Lower leg skin (tissue), 3 donors: ENCODE data around the gene RAD51B.

Experiments used
- POLR2A ChIP-seq, 2 donors: fragments of 450-650 bp; IDR thresholded peaks; one replicate each; pipeline ENCODE4 v1.6.1; 2016 to 2017; ENCODE audit warnings: antibody characterized with exemption in 2 of 2, mild to moderate bottlenecking in 1 of 2, moderate library complexity in 1 of 2
- TF ChIP-seq, protein P1 (sequence below), 3 donors: fragments of 450-650 bp; IDR thresholded peaks; one replicate each; pipeline ENCODE4 v1.5.1; 2016; ENCODE audit warnings: antibody characterized with exemption in 3 of 3, mild to moderate bottlenecking in 3 of 3, moderate library complexity in 2 of 3

- TF ChIP-seq, protein P1, sequence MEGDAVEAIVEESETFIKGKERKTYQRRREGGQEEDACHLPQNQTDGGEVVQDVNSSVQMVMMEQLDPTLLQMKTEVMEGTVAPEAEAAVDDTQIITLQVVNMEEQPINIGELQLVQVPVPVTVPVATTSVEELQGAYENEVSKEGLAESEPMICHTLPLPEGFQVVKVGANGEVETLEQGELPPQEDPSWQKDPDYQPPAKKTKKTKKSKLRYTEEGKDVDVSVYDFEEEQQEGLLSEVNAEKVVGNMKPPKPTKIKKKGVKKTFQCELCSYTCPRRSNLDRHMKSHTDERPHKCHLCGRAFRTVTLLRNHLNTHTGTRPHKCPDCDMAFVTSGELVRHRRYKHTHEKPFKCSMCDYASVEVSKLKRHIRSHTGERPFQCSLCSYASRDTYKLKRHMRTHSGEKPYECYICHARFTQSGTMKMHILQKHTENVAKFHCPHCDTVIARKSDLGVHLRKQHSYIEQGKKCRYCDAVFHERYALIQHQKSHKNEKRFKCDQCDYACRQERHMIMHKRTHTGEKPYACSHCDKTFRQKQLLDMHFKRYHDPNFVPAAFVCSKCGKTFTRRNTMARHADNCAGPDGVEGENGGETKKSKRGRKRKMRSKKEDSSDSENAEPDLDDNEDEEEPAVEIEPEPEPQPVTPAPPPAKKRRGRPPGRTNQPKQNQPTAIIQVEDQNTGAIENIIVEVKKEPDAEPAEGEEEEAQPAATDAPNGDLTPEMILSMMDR (IDR thresholded peaks at IDR 0.05): no peak
- no peak for TF ChIP-seq POLR2A (IDR thresholded peaks at IDR 0.05)
Measured at GRCh38 chr14:68476212-68477109, 656.9 kb downstream of the RAD51B start.
